ENCODE measurements around the gene NOL4L. TPM values are rescaled to one million over a fixed set of nuclear protein-coding genes. Genes with fewer than 3 reads are reported as not detected.

NOL4L gene
- total and polyA plus RNA-seq, 2 donors (not counting 3 experiments of a cell fraction or from before 2014, with no cell fraction given) = 55.2 to 79.6 TPM

DNA sequence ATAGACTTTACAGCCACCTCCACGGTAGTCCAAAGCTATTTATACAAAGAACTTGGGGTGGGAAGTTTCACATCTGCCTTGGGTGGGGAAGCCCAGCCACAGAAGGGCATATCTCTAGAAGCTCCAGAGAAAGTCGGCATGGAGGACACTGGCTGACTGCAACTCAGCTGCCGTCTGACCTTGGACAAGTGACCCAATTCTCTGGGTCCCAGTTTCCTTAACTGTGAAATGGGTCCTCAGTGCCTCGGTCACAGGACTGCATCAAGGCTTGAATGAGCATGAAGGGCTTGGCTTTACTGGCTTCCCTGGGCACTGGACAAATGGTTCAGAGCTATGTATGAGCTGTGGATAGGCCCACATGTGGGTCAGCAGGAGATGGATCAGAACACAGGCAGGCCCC is 58.6 kb downstream of the NOL4L start:
- Histone ChIP-seq H3K9me3 (replicated peaks; ENCODE audit: control insufficient read depth, insufficient read depth, low read length) (no peaks in the 10 kb centered on the region), H3K9me1 (replicated peaks; ENCODE audit: control insufficient read depth, extremely low read depth, insufficient read depth, low read length) (no peaks in the 10 kb centered on the region), H3K4me2 (ENCODE audit: insufficient read depth, low read length) (no peak overlapping the region), H3K36me3 (ENCODE audit: control insufficient read depth in 2 of 2, extremely low read depth in 1 of 2, insufficient read depth in 2 of 2, low read length in 2 of 2) (no peaks in the 10 kb centered on the region), H3K27me3 (ENCODE audit: control insufficient read depth in 2 of 2, insufficient read depth in 2 of 2, low read length in 2 of 2) (no peaks in the 10 kb centered on the region), H2AFZ (ENCODE audit: low read depth, low read length) (no peak overlapping the region), H3K79me2 (ENCODE audit: control insufficient read depth, insufficient read depth, low read length) (no peaks in the 10 kb centered on the region), H3K4me1 (ENCODE audit: control insufficient read depth, extremely low read depth, insufficient read depth, low read length) (no peaks in the 10 kb centered on the region), H4K20me1 (replicated peaks; ENCODE audit: control insufficient read depth, extremely low read depth, insufficient read depth, low read length) (no peaks in the 10 kb centered on the region), H3K9ac (replicated peaks; ENCODE audit: extremely low read depth, insufficient read depth, low read length) (no peak overlapping the region), H3K4me3 (replicated peaks in 1 of 3; ENCODE audit: insufficient read depth in 1 of 3, low read depth in 1 of 3, low read length in 3 of 3) (no peak overlapping the region), H3K27ac (ENCODE audit: insufficient read depth, low read depth, low read length) (no peak overlapping the region)
- ChIA-PET POLR2A (interaction anchor here (0.7 kb wide), 1 partner anchor 46 kb away, joined by 3 read pairs; no protein-coding TSS in a partner anchor), CTCF (interaction anchor here (0.5 to 8.5 kb wide), 4 partner anchors 19 to 127 kb away, joined by 3 to 246 read pairs (median 10); no protein-coding TSS in a partner anchor)
- intact Hi-C loops (cut with micrococcal nuclease) = no loop called here
- no peak for DNase-seq (ENCODE audit: low read depth, low spot score)
- BruUV-seq (replicated peaks) = no TSS peak
- FAIRE-seq = no peak
- dilution Hi-C loops (cut with MboI; ENCODE audit: extremely low pct_ligation_motif_present, low sequenced_read_pairs) = no loop called here
- TF ChIP-seq, protein P1, sequence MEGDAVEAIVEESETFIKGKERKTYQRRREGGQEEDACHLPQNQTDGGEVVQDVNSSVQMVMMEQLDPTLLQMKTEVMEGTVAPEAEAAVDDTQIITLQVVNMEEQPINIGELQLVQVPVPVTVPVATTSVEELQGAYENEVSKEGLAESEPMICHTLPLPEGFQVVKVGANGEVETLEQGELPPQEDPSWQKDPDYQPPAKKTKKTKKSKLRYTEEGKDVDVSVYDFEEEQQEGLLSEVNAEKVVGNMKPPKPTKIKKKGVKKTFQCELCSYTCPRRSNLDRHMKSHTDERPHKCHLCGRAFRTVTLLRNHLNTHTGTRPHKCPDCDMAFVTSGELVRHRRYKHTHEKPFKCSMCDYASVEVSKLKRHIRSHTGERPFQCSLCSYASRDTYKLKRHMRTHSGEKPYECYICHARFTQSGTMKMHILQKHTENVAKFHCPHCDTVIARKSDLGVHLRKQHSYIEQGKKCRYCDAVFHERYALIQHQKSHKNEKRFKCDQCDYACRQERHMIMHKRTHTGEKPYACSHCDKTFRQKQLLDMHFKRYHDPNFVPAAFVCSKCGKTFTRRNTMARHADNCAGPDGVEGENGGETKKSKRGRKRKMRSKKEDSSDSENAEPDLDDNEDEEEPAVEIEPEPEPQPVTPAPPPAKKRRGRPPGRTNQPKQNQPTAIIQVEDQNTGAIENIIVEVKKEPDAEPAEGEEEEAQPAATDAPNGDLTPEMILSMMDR (IDR thresholded peaks at IDR 0.05; ENCODE audit: extremely low read depth in 1 of 2, insufficient read depth in 1 of 2, low read depth in 1 of 2, low read length in 2 of 2) = no peak
- no peak for TF ChIP-seq POLR2A (IDR thresholded peaks at IDR 0.05; ENCODE audit: low read depth, low read length)

DNA sequence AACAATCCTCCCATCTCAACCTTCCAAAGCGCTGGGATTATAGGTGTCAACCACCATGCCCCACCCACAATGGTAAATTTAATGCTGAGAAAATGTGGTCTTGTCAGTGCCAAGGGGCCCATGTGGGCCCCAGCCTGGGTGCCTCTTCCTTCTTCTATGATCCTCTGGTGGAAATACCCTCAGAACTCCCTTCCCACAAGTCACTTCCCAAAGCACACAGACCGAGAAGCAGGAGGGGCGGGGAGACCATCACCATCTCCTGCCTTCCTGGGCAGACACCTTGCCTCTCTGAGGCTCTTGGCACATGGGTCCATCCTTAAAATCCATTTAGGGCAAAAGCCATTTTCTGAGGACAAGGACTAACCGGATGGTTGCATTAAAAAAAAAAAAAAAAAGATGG is 59.0 kb downstream of the NOL4L start:
- no peak for DNase-seq (ENCODE audit: low read depth, low spot score)
- no peaks in the 10 kb centered on the region for H3K9me3 ChIP-seq (replicated peaks; ENCODE audit: control insufficient read depth, insufficient read depth, low read length)
- TF ChIP-seq GATA2 (IDR thresholded peaks at IDR 0.05; ENCODE audit: insufficient read depth, insufficient read length, low read depth, low read length) = no peak
- no peak overlapping the region for H3K27ac ChIP-seq (ENCODE audit: insufficient read depth, low read depth, low read length)
- no peaks in the 10 kb centered on the region for H3K4me1 ChIP-seq (ENCODE audit: control insufficient read depth, extremely low read depth, insufficient read depth, low read length)
- H3K4me3 ChIP-seq (replicated peaks in 1 of 3; ENCODE audit: insufficient read depth in 1 of 3, low read depth in 1 of 3, low read length in 3 of 3) = no peak overlapping the region
- no peaks in the 10 kb centered on the region for H3K79me2 ChIP-seq (ENCODE audit: control insufficient read depth, insufficient read depth, low read length)
- no peak overlapping the region for H2AFZ ChIP-seq (ENCODE audit: low read depth, low read length)
- H4K20me1 ChIP-seq (replicated peaks; ENCODE audit: control insufficient read depth, extremely low read depth, insufficient read depth, low read length) = no peaks in the 10 kb centered on the region
- dilution Hi-C loops (cut with MboI; ENCODE audit: extremely low pct_ligation_motif_present, low sequenced_read_pairs) (no loop called here), intact Hi-C loops (cut with micrococcal nuclease) (no loop called here)
- FAIRE-seq = no peak
- ChIA-PET POLR2A (interaction anchor here (0.7 kb wide), 1 partner anchor 46 kb away, joined by 3 read pairs; no protein-coding TSS in a partner anchor), CTCF (interaction anchor here (0.7 to 8.5 kb wide), 2 partner anchors 24 to 127 kb away, joined by 3 to 246 read pairs; no protein-coding TSS in a partner anchor)
- H3K27me3 ChIP-seq (ENCODE audit: control insufficient read depth in 2 of 2, insufficient read depth in 2 of 2, low read length in 2 of 2) = no peaks in the 10 kb centered on the region
- H3K36me3 ChIP-seq (ENCODE audit: control insufficient read depth in 2 of 2, extremely low read depth in 1 of 2, insufficient read depth in 2 of 2, low read length in 2 of 2) = no peaks in the 10 kb centered on the region
- no peak overlapping the region for H3K9ac ChIP-seq (replicated peaks; ENCODE audit: extremely low read depth, insufficient read depth, low read length)
- no TSS peak for BruUV-seq (replicated peaks)
- no peak overlapping the region for H3K4me2 ChIP-seq (ENCODE audit: insufficient read depth, low read length)
- no peaks in the 10 kb centered on the region for H3K9me1 ChIP-seq (replicated peaks; ENCODE audit: control insufficient read depth, extremely low read depth, insufficient read depth, low read length)

Data from endothelial cell of umbilical vein (primary cell).